Stimulated activated CD4-positive, alpha-beta T cell treated with anti-CD3 and anti-CD28 coated beads, Interleukin-1b, Interleukin-23, amount 100 ng/mL, for 24 hours (primary cell): ENCODE results near the gene ZNF83.
A peak's percentile ranks its signal among the peaks of the same experiment; 100 is the strongest.
"Not testable (repeated sequence)": the region's sequence is repeated elsewhere in the genome, so short reads cannot be mapped to it uniquely, and the experiment has no call there.

ENCODE experiments used
- DNase-seq, 4 experiments: peaks; one replicate each; pipeline ENCODE4 v3.0.0-alpha.2; 2020; ENCODE audit warnings: low read depth in 4 of 4, low spot score in 1 of 4

The ZNF83 gene

GRCh38 chr19:52637718-52638585 is at the start of gene ZNF83:
TSS of gene ZNF83 (minus strand) at chr19:52638355.
- DNase-seq = peak; percentile 78 to 92 (median 86)

GRCh38 chr19:52687684-52688083 is 49.5 kb upstream of the ZNF83 start:
- DNase-seq = no peak

- DNase-seq = no peak
These were observed 47.7 kb upstream of the ZNF83 start for GRCh38 chr19:52685811-52686210.

GRCh38 chr19:52681216-52681615 is 43.1 kb upstream of the ZNF83 start:
- DNase-seq = not testable (repeated sequence)

GRCh38 chr19:52679598-52679997 is 41.4 kb upstream of the ZNF83 start:
- no peak for DNase-seq

GRCh38 chr19:52675239-52675638 is 37.1 kb upstream of the ZNF83 start:
- not testable (repeated sequence) for DNase-seq

GRCh38 chr19:52673014-52673413 is 34.9 kb upstream of the ZNF83 start:
- no peak for DNase-seq

- DNase-seq = no peak
These were observed 31.9 kb upstream of the ZNF83 start for GRCh38 chr19:52670046-52670445.

- DNase-seq = no peak
These were observed 31.4 kb upstream of the ZNF83 start for GRCh38 chr19:52669586-52669985.

- no peak for DNase-seq
These were observed 29.8 kb upstream of the ZNF83 start for GRCh38 chr19:52667972-52668371.

- no peak for DNase-seq
These were observed 28.4 kb upstream of the ZNF83 start for GRCh38 chr19:52666506-52666905.

- DNase-seq = no peak
These were observed 27.4 kb upstream of the ZNF83 start for GRCh38 chr19:52665529-52665928.

- DNase-seq = no peak
These were observed 26.9 kb upstream of the ZNF83 start for GRCh38 chr19:52665027-52665426.

- no peak for DNase-seq
These were observed 26.3 kb upstream of the ZNF83 start for GRCh38 chr19:52664461-52664860.

- DNase-seq = no peak
These were observed 24.5 kb upstream of the ZNF83 start for GRCh38 chr19:52662631-52663030.

- no peak for DNase-seq
These were observed 22.8 kb upstream of the ZNF83 start for GRCh38 chr19:52660981-52661380.

GRCh38 chr19:52659013-52659412 is 20.9 kb upstream of the ZNF83 start:
- no peak for DNase-seq

GRCh38 chr19:52658595-52658994 is 20.4 kb upstream of the ZNF83 start:
- no peak for DNase-seq

- DNase-seq = no peak
These were observed 15.0 kb upstream of the ZNF83 start for GRCh38 chr19:52653161-52653560.

GRCh38 chr19:52651956-52652355 is 13.8 kb upstream of the ZNF83 start:
- no peak for DNase-seq

GRCh38 chr19:52648336-52649016 is 10.3 kb upstream of the ZNF83 start:
- no peak for DNase-seq

GRCh38 chr19:52646571-52647217 is 8.5 kb upstream of the ZNF83 start:
- DNase-seq = no peak
